Stomach (tissue), 4 donors: Measurements from ENCODE around the gene ZNF763.
A peak's percentile ranks its signal among the peaks of the same experiment; 100 is the strongest.

Experiments used
- CTCF ChIP-seq, 7 experiments: fragments of 450-650 bp in 4 of 7; fragments of 200-600 bp in 3 of 7; sonication (generic) in 3 of 7; IDR thresholded peaks; one replicate each; pipeline ENCODE4 v1.5.1; 2016 to 2019; ENCODE audit warnings: antibody characterized with exemption in 7 of 7, control low read depth in 2 of 7, mild to moderate bottlenecking in 1 of 7
- EP300 ChIP-seq: sonication (generic); formaldehyde crosslinking; IDR thresholded peaks from one replicate; pipeline ENCODE4 v1.6.1; 2017; ENCODE audit warnings: antibody characterized with exemption
- POLR2A ChIP-seq, 4 donors: fragments of 450-650 bp; IDR thresholded peaks; one replicate each; pipeline ENCODE4 v1.6.1; 2016; ENCODE audit warnings: antibody characterized with exemption in 4 of 4, control low read depth in 2 of 4, mild to moderate bottlenecking in 1 of 4, moderate library complexity in 1 of 4
- POLR2AphosphoS5 ChIP-seq, 3 donors: sonication (generic); formaldehyde crosslinking; IDR thresholded peaks; one replicate each; pipeline ENCODE4 v1.6.1; 2016; ENCODE audit warnings: antibody characterized with exemption in 3 of 3

- TF ChIP-seq POLR2AphosphoS5 (IDR thresholded peaks at IDR 0.05) (peak; percentile 27 to 89 (median 85)), EP300 (no peak), CTCF (IDR thresholded peaks at IDR 0.05) (no peak), POLR2A (IDR thresholded peaks at IDR 0.05) (peak in 1 of 4 donors; percentile 34)
These were observed 39.8 kb upstream of the ZNF763 start, which contains the start of gene ZNF700 for GRCh38 chr19:11924886-11925650.
